Fibroblast of the conjunctiva (primary cell): Measurements from ENCODE around the gene FBXO46.
"Not testable (repeated sequence)": the region's sequence is repeated elsewhere in the genome, so short reads cannot be mapped to it uniquely, and the experiment has no call there.

ENCODE experiments used
- DNase-seq: peaks from one replicate; pipeline ENCODE4 v3.0.0-alpha.2; 2010; ENCODE audit warnings: low read depth

Gene FBXO46

DNA sequence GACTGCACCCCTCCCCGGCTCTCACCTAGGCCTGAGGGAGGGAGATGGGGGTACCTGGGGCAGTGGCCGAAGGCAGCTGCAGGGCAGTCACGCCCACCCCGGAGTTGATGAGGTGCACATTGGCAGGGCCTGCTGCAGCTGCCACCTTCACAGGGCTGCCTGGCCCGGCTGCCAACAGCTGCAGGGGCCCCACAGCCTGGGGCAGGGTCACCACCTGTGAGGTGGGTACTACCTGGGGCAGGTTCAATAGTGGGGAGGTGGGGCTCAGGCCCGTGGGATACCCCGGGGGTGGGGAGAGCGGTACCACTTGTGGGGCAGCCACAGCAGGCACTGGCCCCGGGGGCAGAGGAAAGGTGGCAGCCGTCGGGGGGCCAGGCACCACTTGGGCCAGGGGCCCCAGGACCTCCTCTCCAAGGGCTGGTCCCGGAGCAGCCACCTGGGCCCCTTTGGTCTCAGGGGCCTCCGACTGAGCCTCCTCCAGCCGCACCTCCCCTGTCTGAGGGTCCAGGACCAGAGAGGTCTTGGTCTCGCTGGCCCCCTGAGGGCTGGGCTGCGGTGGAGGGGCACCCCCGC lies 35.7 kb upstream of the FBXO46 start:
- no peak for DNase-seq

DNA sequence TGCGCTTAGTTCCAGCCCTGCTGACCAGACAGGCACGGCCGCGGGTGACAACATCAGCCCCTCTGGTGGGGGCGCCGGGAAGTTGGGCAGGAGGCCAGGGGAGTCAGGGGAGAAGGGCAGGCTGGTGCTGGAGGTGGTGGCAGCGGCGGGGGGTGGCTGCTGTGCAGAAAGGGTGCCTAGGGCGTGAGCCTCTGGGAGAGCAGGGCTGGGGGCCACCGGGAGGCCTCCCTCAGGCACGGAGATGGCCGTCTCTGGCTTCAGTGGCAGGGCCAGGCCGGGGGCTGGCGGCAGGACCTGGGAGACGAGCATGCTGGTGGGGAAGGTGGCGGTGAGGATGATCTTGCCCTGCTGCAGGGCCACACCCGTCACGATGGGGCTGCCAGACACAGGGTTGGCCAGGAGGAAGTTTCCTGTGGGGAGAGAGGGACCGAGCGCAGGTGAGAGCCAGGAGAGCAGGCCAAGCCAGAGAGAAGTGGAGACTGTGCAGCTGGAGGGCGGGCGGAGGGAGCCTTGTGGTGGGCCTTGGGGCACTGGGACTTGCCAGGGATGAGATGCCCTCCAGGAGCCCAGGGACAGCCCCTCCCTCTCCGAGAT lies 35.1 kb upstream of the FBXO46 start:
- no peak for DNase-seq

DNA sequence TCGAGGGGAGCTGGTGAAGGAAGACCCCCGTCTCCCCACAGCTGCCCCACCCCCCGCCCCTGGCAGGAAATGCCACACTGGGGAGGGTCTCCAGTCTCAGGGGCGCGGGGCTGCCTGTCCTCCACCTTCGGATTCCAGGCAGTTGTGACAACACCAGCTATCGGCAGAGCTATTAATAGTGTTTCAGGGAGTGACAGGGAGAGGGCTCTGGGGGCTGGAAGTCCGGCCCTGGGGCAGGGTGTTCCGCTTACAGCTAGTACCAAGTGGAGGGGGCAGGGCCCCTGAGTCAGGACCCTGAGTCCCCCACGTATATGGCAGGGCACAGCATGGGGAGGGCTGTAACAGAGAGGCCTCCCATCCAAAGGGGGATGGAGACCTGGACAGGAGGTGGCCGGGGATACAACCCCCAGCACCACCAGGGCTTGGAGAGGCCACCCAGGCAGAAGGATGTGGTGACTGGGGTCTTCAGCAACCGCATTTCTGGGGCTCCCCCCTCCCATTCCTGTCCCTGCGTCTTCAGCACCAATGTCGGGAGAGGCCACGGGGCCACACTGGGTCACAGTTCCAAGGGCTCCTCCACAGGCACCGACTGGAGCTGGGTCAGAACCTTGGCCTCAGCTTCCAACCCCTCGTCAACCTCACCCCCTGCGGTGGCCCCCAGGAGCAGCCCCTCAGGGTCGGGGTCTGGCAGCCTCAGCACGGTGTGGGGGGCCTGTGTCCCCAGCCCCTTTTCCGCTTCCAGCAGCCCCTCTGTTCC lies 34.4 kb upstream of the FBXO46 start:
- no peak for DNase-seq

DNA sequence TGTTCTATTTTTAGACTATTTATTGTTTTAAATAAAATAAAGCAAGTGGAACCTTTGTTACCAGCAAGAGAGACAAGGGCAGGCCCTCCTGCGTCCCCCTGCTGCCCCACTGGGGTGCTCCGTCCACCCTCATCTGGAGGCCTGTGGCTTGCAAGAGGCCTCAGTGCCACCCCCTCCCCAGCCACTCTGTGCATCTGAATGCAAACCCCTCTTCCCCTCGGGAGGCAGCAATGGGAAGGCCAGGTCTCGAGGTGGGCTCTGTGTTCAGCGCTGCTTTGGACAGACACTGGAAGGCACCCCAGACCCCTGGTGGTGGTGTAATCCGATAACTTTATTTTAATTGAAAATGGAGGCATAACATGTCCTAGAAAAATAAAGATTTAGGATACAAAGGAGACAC lies 33.8 kb upstream of the FBXO46 start:
- no peak for DNase-seq

- DNase-seq: no peak
These were observed 33.1 kb upstream of the FBXO46 start for GRCh38 chr19:45763691-45764294.

DNA sequence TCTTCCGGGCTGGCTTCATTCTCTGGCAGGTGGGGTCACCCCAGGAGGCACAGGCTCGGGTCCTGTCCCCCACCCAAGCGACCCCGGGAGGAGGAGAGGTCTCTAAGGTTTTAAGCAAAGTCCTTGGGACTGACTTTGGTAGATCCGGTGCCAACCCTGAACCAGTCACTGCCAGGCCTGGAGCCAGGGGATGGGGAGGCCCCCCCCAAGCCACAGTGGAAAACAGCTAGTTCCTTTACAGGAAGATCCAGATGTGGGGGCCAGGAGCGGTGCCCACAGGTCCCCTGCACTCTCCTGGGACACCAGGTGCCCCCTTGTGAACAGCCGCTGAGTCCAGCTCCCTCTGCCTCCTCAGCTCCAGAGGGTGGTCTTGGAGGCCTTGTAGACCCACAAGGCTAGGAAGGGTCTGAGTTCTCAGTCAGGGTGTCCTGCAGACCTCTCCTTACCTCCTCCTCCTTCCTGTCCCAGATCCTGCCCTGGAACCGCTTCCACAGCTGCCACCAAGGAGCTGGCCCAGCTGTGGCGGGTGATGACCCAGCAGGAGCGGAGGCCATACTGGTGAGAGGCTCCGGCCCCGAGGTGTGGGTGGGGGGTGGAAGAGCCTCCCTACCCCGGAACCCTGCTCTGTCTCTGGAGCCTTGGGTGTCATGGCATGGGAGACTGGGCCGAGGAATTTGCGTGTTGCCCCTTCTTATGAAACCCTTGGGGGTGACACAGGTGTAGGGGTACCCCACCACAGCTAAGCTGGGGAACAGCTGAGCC lies 32.4 kb upstream of the FBXO46 start:
- no peak for DNase-seq

DNA sequence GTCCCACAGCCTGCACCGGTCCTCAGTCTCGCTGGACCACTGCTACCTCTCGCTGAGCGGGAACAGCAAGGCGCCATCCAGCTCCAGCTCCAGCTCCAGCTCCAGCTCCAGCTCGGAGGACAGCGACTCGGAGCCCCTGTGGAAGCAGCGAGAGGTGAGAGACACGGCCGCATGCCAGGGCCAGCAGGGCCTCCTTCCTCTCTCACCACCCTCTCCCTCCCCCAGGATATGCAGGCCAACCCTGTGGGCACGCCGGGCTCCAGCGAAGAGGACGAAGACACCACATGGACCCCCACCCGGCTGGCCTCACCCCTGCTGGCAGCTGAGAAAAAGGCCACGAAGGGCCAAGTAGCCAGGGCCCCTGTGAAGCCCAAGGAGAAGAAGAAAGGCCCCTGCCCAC lies 31.0 kb upstream of the FBXO46 start:
- no peak for DNase-seq

DNA sequence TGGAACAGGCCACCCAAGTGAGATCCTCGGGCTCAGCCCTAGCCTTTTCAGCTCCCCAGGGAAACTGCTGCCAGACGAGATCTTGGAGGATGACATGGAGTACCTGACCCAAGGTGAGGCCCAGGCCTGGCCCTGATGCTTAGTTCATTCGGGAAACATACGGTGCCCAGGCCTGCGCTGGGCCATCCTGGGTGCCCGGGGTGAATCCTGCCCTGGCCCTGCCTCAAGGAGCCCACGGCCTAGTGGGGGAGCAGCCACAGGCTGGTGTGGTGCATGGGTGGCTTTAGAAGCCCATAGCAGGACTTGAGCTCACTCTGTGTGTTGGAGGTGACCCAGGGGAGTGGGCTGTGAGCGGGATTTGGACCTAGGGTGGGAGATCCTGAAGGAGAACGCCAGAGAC lies 28.2 kb upstream of the FBXO46 start:
- DNase-seq: no peak

- DNase-seq: no peak
These were observed 27.0 kb upstream of the FBXO46 start for GRCh38 chr19:45757695-45758094.

DNA sequence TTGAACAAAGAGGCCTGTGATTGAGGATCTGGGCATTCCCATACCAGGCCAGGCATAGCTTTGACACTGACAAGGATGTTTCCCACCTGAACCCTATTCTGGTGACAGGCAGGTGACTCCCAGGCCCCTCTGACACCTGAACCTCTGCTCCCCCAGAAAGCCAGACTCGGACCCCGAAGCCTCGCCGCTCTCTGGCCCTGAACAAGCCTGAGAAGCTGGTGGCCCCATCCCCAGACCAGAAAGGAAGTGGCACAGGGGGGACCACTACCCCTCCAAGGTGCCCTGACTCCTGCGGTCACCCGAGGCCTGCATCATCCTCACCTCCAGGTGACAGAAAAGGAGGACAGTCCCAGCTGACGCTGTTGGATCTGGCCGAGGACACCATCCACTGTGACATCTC lies 23.6 kb upstream of the FBXO46 start:
- no peak for DNase-seq

DNA sequence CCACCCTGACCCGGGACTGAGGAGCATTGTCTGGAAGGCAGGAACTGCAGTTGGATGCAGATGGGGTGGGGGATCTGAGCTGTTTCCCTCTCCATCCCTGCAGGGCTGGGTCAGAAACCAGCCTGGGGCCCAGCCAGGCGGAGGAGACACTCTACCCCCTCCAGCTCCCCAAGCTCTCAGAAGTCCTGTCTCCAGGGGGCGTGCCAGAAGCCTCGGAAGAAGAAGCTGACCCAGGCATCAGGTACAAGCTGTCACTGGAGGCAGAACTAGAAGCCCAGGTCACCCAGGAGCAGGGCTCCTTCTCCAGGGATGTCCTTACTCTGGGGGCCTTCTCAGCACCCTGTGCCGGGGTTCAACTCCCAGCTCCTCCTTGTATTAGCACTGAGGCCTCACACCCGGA lies 22.9 kb upstream of the FBXO46 start:
- DNase-seq: no peak

- DNase-seq: no peak
These were observed 21.9 kb upstream of the FBXO46 start for GRCh38 chr19:45752639-45753038.

DNA sequence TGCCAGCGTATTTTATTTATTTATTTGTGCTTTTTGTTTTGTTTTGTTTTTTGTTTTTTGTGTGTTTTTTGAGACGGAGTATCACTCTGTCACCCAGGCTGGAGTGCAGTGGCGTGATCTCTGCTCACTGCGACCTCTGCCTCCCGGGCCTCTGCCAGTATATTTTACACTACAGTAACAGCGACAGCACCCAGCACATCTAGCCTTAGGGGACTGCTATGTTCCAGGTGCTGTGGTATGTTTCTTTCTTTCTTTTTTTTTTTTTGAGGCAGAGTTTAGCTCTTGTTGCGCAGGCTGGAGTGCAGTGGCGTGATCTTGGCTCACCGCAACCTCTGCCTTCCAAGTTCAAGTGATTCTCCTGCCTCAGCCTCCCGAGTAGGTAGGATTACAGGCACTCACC lies 20.8 kb upstream of the FBXO46 start:
- DNase-seq: not testable (repeated sequence)

DNA sequence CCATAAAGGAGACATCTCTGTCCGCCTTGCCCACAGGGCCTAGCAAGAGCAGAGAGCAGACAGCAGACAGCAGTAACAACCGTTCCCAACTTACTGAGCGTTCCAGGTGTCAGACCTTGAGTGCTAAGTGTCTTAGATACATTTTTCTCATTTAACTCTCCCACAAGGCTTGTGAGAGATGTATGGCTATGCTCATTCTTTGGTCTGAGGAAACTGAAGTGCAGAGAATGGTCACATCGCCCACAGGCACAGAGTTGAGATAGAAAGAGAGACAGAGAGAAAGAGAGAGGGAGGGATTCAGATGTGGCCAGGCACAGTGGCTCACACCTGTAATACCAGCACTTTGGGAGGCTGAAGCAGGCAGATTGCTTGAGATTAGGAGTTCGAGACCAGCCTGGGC lies 16.8 kb upstream of the FBXO46 start:
- no peak for DNase-seq

DNA sequence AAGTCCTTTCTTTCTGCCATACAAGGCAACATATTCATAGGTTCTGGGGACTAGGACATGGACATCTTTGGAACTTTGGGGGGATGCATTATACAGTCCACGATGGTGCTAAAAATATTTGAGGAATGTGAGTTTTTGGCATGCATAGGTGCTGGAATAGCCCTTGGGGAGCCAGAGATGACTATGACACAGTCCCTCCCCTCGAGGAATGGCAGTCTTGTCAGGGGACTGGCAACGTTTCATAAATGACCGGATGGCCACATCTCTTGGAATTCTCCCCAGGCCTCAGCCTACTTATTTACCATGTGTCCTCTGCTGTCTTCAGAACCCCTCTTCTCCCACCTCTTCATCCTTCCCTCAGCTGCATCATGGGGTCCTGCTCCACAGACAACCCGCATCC lies 16.2 kb upstream of the FBXO46 start:
- DNase-seq: no peak

DNA sequence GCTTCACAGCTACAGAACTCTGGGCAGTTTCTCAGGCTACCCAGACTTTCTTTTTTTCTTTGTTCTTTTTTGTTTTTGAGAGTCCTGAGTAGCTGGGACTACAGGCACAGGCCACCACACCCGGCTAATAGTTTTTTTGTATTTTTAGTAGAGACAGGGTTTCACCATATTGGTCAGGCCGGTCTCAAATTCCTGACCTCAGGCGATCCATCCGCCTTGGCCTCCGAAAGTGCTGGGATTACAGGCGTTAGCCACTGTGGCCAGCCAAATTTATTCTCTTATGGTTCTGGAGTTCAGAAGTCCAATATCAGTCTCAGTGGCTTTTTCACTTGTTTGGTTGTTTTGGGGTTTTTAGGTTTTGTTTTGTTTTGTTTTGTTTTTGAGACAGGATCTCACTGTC lies 14.9 kb upstream of the FBXO46 start:
- DNase-seq: no peak

DNA sequence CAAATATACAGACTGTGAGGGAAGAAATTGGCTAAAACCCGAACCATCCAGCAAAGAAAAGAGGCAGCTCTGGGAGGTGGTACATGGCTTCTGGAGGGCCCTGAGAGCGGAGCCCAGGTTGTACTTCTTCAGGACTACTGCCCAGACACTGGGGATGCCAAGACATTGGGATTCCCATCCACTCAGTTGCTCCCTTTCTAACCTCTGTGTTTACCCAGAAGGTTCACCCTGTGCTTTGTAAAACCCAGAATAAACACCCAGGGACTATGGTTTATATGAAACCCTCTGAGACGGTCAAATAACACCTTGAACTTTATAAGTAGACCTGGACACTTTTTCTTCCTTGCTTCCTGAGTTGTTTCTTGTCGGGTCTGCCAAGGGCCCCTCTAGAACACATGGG lies 12.3 kb upstream of the FBXO46 start:
- no peak for DNase-seq

GRCh38 chr19:45739498-45740439 lies 9.1 kb upstream of the FBXO46 start:
- no peak for DNase-seq

DNA sequence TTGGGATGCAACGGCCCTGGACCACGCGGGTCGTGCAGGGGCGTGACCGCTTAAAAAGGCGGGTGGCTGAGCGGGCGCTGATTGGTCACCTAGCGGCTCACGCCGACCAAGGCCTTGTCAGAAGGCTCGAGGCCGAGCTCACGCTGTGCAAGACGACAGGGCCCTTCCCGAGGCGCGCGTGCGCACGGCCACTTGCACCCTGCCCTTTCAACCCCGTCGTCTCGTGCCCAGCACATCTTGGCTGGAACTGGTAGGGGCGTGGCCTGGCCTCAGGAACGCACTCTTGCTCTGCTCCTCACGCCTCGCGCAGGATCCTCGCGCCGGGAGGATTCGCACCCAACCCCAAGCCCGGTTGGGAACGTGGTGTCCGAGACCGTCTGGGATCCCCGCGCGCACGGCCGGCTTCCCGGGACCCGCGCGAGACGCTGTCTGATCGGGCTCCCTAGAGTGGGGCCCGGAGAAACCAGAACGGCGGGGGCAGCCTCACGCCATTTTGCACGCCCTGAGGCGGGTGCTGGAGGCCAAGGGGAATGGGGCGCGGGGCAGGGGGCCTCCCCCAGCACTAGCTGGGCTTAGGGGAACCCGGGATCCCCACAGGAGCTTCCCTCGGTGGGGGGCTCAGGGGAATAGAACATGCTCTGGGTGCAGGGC lies 2.6 kb upstream of the FBXO46 start, which contains the start of gene MEIOSIN:
MEIOSIN (plus strand) TSS at position 280 of the 651 bp plus-strand sequence. CDS start 1,938 bp downstream, outside the sequence.
- DNase-seq: no peak

DNA sequence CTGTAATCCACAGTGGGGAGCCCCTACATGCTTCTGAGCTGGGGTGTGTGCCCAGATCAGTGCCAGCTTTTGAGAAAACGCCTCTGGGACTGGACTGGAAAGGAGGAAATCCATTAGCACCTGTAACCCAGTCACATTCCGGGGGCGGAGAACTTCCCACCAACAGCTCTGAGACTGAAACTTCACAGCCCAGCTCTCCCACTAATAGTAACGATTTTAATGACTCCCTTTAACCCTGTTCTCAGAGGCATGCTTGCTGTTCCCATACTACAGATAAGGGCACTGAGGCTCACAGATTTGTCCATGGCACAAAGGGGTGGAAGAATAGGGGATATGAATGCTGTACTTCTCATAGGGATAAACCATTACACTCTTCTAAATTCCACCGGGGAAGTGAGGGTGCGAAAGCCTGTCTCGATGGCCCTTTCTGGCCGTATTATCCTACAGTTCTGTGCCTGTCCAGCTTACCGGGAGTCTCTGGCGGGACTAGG lies 851 bp downstream of the FBXO46 start:
- DNase-seq: no peak

DNA sequence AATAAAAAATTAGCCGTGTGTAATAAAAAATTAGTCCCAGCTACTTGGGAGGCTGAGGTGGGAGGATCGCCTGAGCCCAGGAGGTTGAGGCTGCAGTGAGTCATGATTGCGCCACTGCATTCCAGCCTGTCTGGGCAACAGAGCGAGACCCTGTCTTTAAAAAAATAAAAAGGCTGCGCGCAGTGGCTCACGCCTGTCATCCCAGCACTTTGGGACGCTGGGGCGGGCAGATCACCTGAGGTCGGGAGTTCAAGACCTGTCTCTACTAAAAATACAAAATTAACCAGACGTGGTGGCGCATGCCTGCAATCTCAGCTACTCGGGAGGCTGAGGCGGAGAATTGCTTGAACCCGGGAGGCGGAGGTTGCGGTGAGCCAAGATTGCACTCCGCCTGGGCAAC lies 2.0 kb downstream of the FBXO46 start:
- DNase-seq: not testable (repeated sequence)
